CD4-positive, alpha-beta T cell (primary cell): ENCODE results near the gene NKD1. TPM values are rescaled to one million over a fixed set of nuclear protein-coding genes. Genes with fewer than 3 reads are reported as not detected.

ENCODE experiments used
- ATAC-seq: fragments of 200-7000 bp; cut with Tn5 transposase; one replicate; pipeline ENCODE4 v1.10.0; 2022; ENCODE audit warnings: mild to moderate bottlenecking; ENCODE audit not compliant: poor library complexity
- CTCF ChIA-PET: fragments of 350-600 bp; sonication (Branson Sonifier 250); formaldehyde crosslinking; loops from one replicate; lab custom pipeline; 2021; ENCODE audit warnings: antibody characterized with exemption, inconsistent platforms; lab: Charles Lee
- POLR2A ChIA-PET: fragments of 350-600 bp; sonication (Branson Sonifier 250); formaldehyde crosslinking; loops from one replicate; lab custom pipeline; 2021; ENCODE audit warnings: antibody characterized with exemption, inconsistent platforms; lab: Charles Lee
- DNase-seq, 14 experiments: peaks; one replicate each; pipeline ENCODE4 v3.0.0-alpha.2; 2013 to 2020; ENCODE audit warnings: mixed read lengths in 2 of 14
- H3K27ac ChIP-seq, 2 donors: one replicate each; pipeline versions ENCODE4 v1.5.1 to v1.7.0; 2013; ENCODE audit warnings: low read length in 2 of 2, low read depth in 1 of 2, mild to moderate bottlenecking in 1 of 2
- H3K27me3 ChIP-seq, 2 experiments: 1 replicate in 1 of 2; 2 replicates in 1 of 2; pipeline versions ENCODE4 v1.6.1 to v1.7.0; 2013; ENCODE audit warnings: low read length in 2 of 2, control low read depth in 1 of 2, mild to moderate bottlenecking in 1 of 2, moderate library complexity in 1 of 2; ENCODE audit not compliant: insufficient read depth in 2 of 2, control insufficient read depth in 1 of 2
- H3K36me3 ChIP-seq: one replicate; pipeline ENCODE4 v1.6.1; 2013; ENCODE audit warnings: low read length, control low read depth; ENCODE audit not compliant: insufficient read depth
- H3K4me1 ChIP-seq: one replicate; pipeline ENCODE4 v1.6.1; 2013; ENCODE audit warnings: low read length, control low read depth; ENCODE audit not compliant: insufficient read depth
- H3K4me3 ChIP-seq: one replicate; pipeline ENCODE4 v1.5.1; 2013; ENCODE audit warnings: mild to moderate bottlenecking, low read length, moderate library complexity
- H3K9me3 ChIP-seq, 2 experiments: 1 replicate in 1 of 2; 2 replicates in 1 of 2; pipeline versions ENCODE4 v1.6.1 to v1.7.0; 2013; ENCODE audit warnings: low read length in 2 of 2, mild to moderate bottlenecking in 2 of 2, control low read depth in 1 of 2, moderate library complexity in 1 of 2; ENCODE audit not compliant: control insufficient read depth in 1 of 2, insufficient read depth in 1 of 2
- H3K27ac Mint-ChIP-seq: one replicate; pipeline ENCODE4 v1.8.0; 2020; ENCODE audit warnings: mixed read lengths
- H3K27me3 Mint-ChIP-seq: one replicate; pipeline ENCODE4 v1.8.0; 2021; ENCODE audit warnings: mixed read lengths
- H3K36me3 Mint-ChIP-seq: one replicate; pipeline ENCODE4 v1.8.0; 2021; ENCODE audit warnings: low read depth, mixed read lengths
- H3K4me1 Mint-ChIP-seq: one replicate; pipeline ENCODE4 v1.8.0; 2021; ENCODE audit warnings: low read depth, mixed read lengths
- H3K4me3 Mint-ChIP-seq: one replicate; pipeline ENCODE4 v1.8.0; 2020; ENCODE audit warnings: mild to moderate bottlenecking, mixed read lengths
- H3K9me3 Mint-ChIP-seq: one replicate; pipeline ENCODE4 v1.8.0; 2020; ENCODE audit warnings: mixed read lengths
- intact Hi-C, 2 experiments: fragments of 100-400 bp; cut with DNase I in 1 of 2; cut with micrococcal nuclease in 1 of 2; formaldehyde crosslinking; loops; one replicate each; pipeline versions ENCODE4 v1.15.1 to v1.9.0; 2023 to 2025; cut with DNase I, micrococcal nuclease
- total RNA-seq, 174 experiments: library from RNA in 2 of 174; stranded (reverse) in 2 of 174; gene quantifications; one replicate each; pipeline ENCODE4 v1.2.3 and lab custom pipeline; 2021 to 2026
- TF ChIP-seq, protein P1 (sequence below): fragments of 200-600 bp; IDR thresholded peaks from one replicate; pipeline ENCODE4 v1.8.0; 2022; ENCODE audit warnings: antibody characterized with exemption, mild to moderate bottlenecking

The NKD1 gene
- total RNA-seq, 2 experiments from 2014 or later: 6.1 to 9.8 TPM

- Mint-ChIP-seq H3K27me3 (no peaks in the 10 kb centered on the region), H3K4me1 (peaks cover 31% of the 10 kb centered on the region), H3K36me3 (peaks cover 20% of the 10 kb centered on the region), H3K27ac (peak overlapping the region; percentile 29), H3K4me3 (no peak overlapping the region), H3K9me3 (no peaks in the 10 kb centered on the region)
- POLR2A ChIA-PET: no interaction called here
- Histone ChIP-seq H3K9me3 (peaks cover 0 to 1% of the 10 kb centered on the region in 2 experiments), H3K27ac (no peak overlapping the region), H3K36me3 (peaks cover 3% of the 10 kb centered on the region), H3K4me1 (peaks cover 15% of the 10 kb centered on the region), H3K27me3 (no peaks in the 10 kb centered on the region), H3K4me3 (no peak overlapping the region)
- DNase-seq (no peak), ATAC-seq (no peak)
- TF ChIP-seq, protein P1, sequence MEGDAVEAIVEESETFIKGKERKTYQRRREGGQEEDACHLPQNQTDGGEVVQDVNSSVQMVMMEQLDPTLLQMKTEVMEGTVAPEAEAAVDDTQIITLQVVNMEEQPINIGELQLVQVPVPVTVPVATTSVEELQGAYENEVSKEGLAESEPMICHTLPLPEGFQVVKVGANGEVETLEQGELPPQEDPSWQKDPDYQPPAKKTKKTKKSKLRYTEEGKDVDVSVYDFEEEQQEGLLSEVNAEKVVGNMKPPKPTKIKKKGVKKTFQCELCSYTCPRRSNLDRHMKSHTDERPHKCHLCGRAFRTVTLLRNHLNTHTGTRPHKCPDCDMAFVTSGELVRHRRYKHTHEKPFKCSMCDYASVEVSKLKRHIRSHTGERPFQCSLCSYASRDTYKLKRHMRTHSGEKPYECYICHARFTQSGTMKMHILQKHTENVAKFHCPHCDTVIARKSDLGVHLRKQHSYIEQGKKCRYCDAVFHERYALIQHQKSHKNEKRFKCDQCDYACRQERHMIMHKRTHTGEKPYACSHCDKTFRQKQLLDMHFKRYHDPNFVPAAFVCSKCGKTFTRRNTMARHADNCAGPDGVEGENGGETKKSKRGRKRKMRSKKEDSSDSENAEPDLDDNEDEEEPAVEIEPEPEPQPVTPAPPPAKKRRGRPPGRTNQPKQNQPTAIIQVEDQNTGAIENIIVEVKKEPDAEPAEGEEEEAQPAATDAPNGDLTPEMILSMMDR: no peak
- CTCF ChIA-PET: no interaction called here
- intact Hi-C loops: no loop called here
Observed at GRCh38 chr16:50584033-50584722, 36.0 kb downstream of the NKD1 start.

DNA sequence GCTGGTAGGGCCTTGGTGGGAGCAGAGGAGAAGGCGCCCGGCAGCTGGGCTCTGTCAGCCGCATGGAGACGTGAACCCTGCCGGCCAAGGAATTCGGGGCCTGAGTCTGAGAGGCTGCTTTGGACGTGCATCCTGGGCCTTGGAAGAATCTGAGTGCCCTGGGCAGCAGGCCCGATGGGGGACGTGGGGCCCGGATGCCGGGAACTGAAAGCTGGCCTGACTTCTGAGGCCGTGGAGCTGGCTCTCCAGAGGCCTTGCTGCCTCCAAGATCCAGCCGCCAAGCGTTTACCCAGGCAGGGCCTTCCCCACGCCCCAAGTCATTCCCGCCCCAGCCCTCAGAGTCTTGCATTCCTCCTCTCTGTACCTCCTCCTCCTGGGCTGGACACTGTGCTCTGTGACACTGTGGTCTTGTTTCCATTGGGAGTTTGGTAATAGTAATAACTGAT is 37.2 kb downstream of the NKD1 start:
- no peak overlapping the region for H3K27ac Mint-ChIP-seq
- H3K4me1 Mint-ChIP-seq: peaks cover 41% of the 10 kb centered on the region
- Histone ChIP-seq H3K27me3 (no peaks in the 10 kb centered on the region), H3K9me3 (no peaks in the 10 kb centered on the region), H3K27ac (no peak overlapping the region), H3K36me3 (no peaks in the 10 kb centered on the region), H3K4me1 (peaks cover 25% of the 10 kb centered on the region), H3K4me3 (no peak overlapping the region)
- H3K4me3 Mint-ChIP-seq: no peak overlapping the region
- no peak for DNase-seq
- H3K36me3 Mint-ChIP-seq: peaks cover 12% of the 10 kb centered on the region
- intact Hi-C loops: no loop called here
- no peaks in the 10 kb centered on the region for H3K9me3 Mint-ChIP-seq
- no peaks in the 10 kb centered on the region for H3K27me3 Mint-ChIP-seq
- CTCF ChIA-PET: no interaction called here
- ATAC-seq: no peak
- TF ChIP-seq, protein P1: no peak
- POLR2A ChIA-PET: no interaction called here

- Histone ChIP-seq H3K36me3 (no peaks in the 10 kb centered on the region), H3K27me3 (no peaks in the 10 kb centered on the region), H3K9me3 (no peaks in the 10 kb centered on the region), H3K4me1 (peaks cover 38% of the 10 kb centered on the region), H3K4me3 (no peak overlapping the region), H3K27ac (no peak overlapping the region)
- Mint-ChIP-seq H3K27me3 (no peaks in the 10 kb centered on the region), H3K4me1 (peaks cover 60% of the 10 kb centered on the region), H3K27ac (peak overlapping the region; percentile 88), H3K9me3 (no peaks in the 10 kb centered on the region), H3K4me3 (peak overlapping the region; percentile 42), H3K36me3 (peaks cover 8% of the 10 kb centered on the region)
- TF ChIP-seq, protein P1: no peak
- ATAC-seq: no peak
- intact Hi-C loops: no loop called here
- DNase-seq: no peak
- ChIA-PET CTCF (interaction anchor here (1.2 kb wide), 1 partner anchor 174 kb away, joined by 3 read pairs; no protein-coding TSS in a partner anchor), POLR2A (no interaction called here)
Observed at GRCh38 chr16:50587543-50587942, 39.3 kb downstream of the NKD1 start.
